Measurements from ENCODE around the gene AHRR. TPM values are rescaled to one million over a fixed set of nuclear protein-coding genes. Genes with fewer than 3 reads are reported as not detected.

Gene AHRR
- total and polyA plus RNA-seq, 2 of the 4 experiments (the other 2 are of a cell fraction): 15.6 to 37.1 TPM

- Histone ChIP-seq H2BK20ac (ENCODE audit: low read depth, low read length) (no peak overlapping the region), H3K36me3 (ENCODE audit: control insufficient read depth, insufficient read depth, low read length) (peaks cover 25% of the 10 kb centered on the region), H3K27me3 (ENCODE audit: control insufficient read depth, insufficient read depth, low read length) (no peaks in the 10 kb centered on the region), H4K20me1 (ENCODE audit: insufficient read depth, low read length) (no peaks in the 10 kb centered on the region; the same call in 1 of the 2 replicates), H4K5ac (ENCODE audit: low read depth, low read length) (no peak overlapping the region), H3K4me2 (ENCODE audit: low read depth, low read length) (no peak overlapping the region), H4K91ac (ENCODE audit: insufficient read depth, low read depth, low read length) (no peak overlapping the region), H3K4ac (ENCODE audit: low read depth, low read length) (no peak overlapping the region), H3K4me1 (ENCODE audit: control insufficient read depth, insufficient read depth, low read length) (peaks cover 22% of the 10 kb centered on the region), H3K9me3 (ENCODE audit: control insufficient read depth, insufficient read depth, low read length) (peaks cover 2% of the 10 kb centered on the region), H2AK5ac (ENCODE audit: low read depth, low read length) (no peak overlapping the region), H4K8ac (ENCODE audit: low read depth in 2 of 2, low read length in 2 of 2) (no peak overlapping the region), H2AK9ac (replicated peaks; ENCODE audit: low read depth, low read length, poor library complexity) (no peak overlapping the region), H2BK5ac (ENCODE audit: low read depth, low read length, poor library complexity, severe bottlenecking) (no peak overlapping the region), H3K56ac (ENCODE audit: extremely low read depth, insufficient read depth, low read length) (no peak overlapping the region), H3K9ac (ENCODE audit: low read depth, low read length) (no peak overlapping the region), H3K18ac (ENCODE audit: low read depth, low read length) (no peak overlapping the region), H2BK15ac (ENCODE audit: low read depth, low read length) (no peak overlapping the region), H3K14ac (replicated peaks; ENCODE audit: low read depth, low read length) (no peak overlapping the region), H3K4me3 (ENCODE audit: insufficient read depth, low read depth, low read length) (no peak overlapping the region), H2BK120ac (ENCODE audit: low read depth, low read length) (no peak overlapping the region), H3K9me1 (ENCODE audit: insufficient read depth, low read length) (peaks cover 13% of the 10 kb centered on the region), H3K23ac (ENCODE audit: low read depth, low read length) (no peak overlapping the region), H3K27ac (ENCODE audit: insufficient read depth, low read length) (no peak overlapping the region), H3K79me1 (ENCODE audit: low read depth in 1 of 2, low read length in 2 of 2) (peaks cover 18 to 62% of the 10 kb centered on the region in 2 experiments; a peak in 3 of 4 replicates), H2AFZ (replicated peaks; ENCODE audit: low read length, poor library complexity) (no peak overlapping the region)
- in situ Hi-C loops (cut with MboI; ENCODE audit: low sequenced_read_pairs): no loop called here
- DNase-seq (no peak), ATAC-seq (ENCODE audit: low read depth) (no peak)
- ChIA-PET POLR2A (ENCODE audit: unreplicated experiment) (no interaction called here), CTCF (no interaction called here)
- BruUV-seq (replicated peaks): no TSS peak
- dilution Hi-C loops (cut with HindIII; ENCODE audit: low sequenced_read_pairs, unreplicated experiment): no loop called here
- intact Hi-C loops (cut with micrococcal nuclease): no loop called here
- no peak for TF ChIP-seq BHLHE40 (IDR thresholded peaks at IDR 0.05; ENCODE audit: low read depth, low read length)
- no peak for TF ChIP-seq FOS (IDR thresholded peaks at IDR 0.05; ENCODE audit: low read depth, low read length)
- no peak for TF ChIP-seq CEBPB (IDR thresholded peaks at IDR 0.05; ENCODE audit: low read depth, low read length)
- TF ChIP-seq RCOR1 (IDR thresholded peaks at IDR 0.05; ENCODE audit: insufficient replicate concordance, low read length): no peak
- no peak for TF ChIP-seq POLR2A (IDR thresholded peaks at IDR 0.05; ENCODE audit: low read depth, low read length)
- no peak for TF ChIP-seq CTCF (conservative IDR thresholded peaks at IDR 0.05; ENCODE audit: low read depth, low read length)
- no peak for TF ChIP-seq USF2 (IDR thresholded peaks at IDR 0.05; ENCODE audit: low read depth, low read length)
Measured at GRCh38 chr5:383066-383465, 61.6 kb downstream of the AHRR start.
